ENCODE measurements around the gene ASMTL.

- TF ChIP-seq CTCF (IDR thresholded peaks at IDR 0.05) = no peak
- TF ChIP-seq POLR2AphosphoS5 (IDR thresholded peaks at IDR 0.05) = no peak
- no peak for TF ChIP-seq POLR2A (IDR thresholded peaks at IDR 0.05)
Measured at GRCh38 chrX:1420371-1420770, 32.3 kb downstream of the ASMTL start.

Measured in prostate gland (tissue), 2 donors.